AG09309 (cell line): ENCODE data around the gene FRMD4A.

Experiments used
- DNase-seq: peaks from one replicate; pipeline ENCODE4 v3.0.0-alpha.2; 2010; ENCODE audit warnings: low read depth
- H3K4me3 ChIP-seq: 2 replicates; pipeline ENCODE4 v1.5.1; 2011; ENCODE audit warnings: mild to moderate bottlenecking, low read depth, low read length, moderate library complexity; ENCODE audit not compliant: control insufficient read depth
- CTCF ChIP-seq: IDR thresholded peaks from 2 replicates; pipeline ENCODE4 v1.5.1; 2011; ENCODE audit warnings: mild to moderate bottlenecking, low read depth, low read length, inconsistent platforms; ENCODE audit not compliant: insufficient read depth, control insufficient read depth; ENCODE audit errors: missing control alignments

FRMD4A gene

DNA sequence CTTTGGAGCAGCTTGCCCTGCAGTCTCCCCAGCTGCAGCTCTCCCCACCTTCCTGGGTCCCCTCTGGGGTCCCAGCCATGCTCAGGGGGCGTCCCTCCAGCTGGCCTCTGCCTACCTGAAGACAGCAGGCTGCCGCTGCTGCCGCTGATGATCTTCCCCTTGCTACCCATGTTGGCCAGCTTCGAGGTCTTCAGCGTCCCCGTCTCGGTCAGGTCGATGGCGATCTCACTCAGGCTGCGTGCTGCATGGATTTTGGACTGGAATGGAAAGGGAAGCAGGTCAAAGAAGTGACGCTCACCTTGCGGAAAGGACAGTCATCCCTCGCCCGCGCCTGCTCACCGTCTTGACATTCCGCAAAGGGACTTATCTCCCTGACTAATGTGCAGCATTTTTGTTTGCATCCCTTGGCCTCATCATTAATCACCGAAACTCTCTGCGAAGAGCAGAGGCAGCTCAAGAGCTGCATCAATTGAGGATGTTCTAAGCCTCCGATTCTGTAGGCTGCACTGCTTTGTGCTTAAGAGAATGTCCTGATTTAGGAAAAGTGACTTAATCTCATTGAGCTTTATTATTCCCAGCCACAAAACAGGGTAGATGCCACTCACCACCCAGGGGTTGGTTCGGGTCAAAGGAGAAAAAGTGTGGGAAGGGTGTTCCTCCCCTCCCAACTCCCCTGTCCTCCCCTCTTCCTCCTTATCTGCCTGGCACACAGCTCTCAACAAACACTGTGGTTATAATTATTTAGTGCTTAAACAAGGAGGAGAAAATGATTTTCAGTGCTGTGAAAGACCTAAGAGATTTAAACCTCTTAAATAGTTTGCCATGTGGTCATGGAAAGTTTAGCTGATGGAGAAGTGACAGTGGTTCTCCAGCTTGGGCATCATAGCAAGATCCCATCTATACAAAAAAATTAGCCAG lies 636.7 kb downstream of the FRMD4A start:
- H3K4me3 ChIP-seq = no peak overlapping the region
- TF ChIP-seq CTCF = no peak

DNA sequence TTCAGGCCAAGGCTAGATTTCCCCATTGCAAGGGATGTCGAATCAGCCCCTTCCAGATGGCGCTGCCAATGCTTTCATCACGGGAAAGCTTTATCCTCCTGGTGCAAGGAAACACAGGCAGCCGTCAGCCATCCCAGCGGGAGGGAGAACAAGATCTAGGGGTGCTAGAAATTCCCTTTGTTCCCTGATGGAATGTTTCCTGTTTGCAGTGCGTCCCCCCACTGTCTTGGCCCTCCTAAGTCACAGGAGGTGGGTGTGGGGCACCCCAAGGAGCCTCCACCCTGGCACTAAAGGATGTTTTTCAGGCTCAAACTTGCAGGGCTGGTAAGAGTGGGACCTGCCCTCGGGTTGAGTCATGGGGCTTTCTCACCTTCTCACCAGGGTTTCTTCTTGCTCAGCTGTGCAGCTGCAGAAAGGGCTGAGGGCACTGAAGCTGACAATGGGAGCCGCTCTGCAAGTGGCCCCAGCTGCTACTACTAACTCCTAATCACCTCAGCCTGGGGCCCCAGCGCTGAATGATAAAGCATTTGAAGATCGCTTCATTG lies 640.4 kb downstream of the FRMD4A start:
- no peak for DNase-seq
- no peak for TF ChIP-seq CTCF
- no peak overlapping the region for H3K4me3 ChIP-seq

More for the DNA sequence above, 636.7 kb downstream of the FRMD4A start:
- no peak for DNase-seq

- DNase-seq = no peak
- H3K4me3 ChIP-seq = no peak overlapping the region
- TF ChIP-seq CTCF = no peak
These were observed 644.4 kb downstream of the FRMD4A start for GRCh38 chr10:13686331-13686752.

- H3K4me3 ChIP-seq = no peak overlapping the region
- TF ChIP-seq CTCF = no peak
- DNase-seq = no peak
These were observed 644.8 kb downstream of the FRMD4A start for GRCh38 chr10:13685885-13686284.

GRCh38 chr10:13684806-13685482 lies 645.8 kb downstream of the FRMD4A start:
- H3K4me3 ChIP-seq = no peak overlapping the region
- DNase-seq = no peak
- no peak for TF ChIP-seq CTCF

- TF ChIP-seq CTCF = no peak
- no peak for DNase-seq
- H3K4me3 ChIP-seq = no peak overlapping the region
These were observed 646.4 kb downstream of the FRMD4A start for GRCh38 chr10:13684252-13684791.
